Neural progenitor cell (in vitro differentiated cells): ENCODE data around the gene CD70. TPM values are rescaled to one million over a fixed set of nuclear protein-coding genes. Genes with fewer than 3 reads are reported as not detected.

ENCODE experiments used
- DNase-seq: peaks from one replicate; pipeline ENCODE4 v3.0.0-alpha.2; 2016; ENCODE audit warnings: low spot score
- H2AFZ ChIP-seq: fragments of 200-600 bp; sonication (generic); replicated peaks from 2 replicates; pipeline ENCODE4 v1.6.1; 2016; ENCODE audit warnings: antibody characterized with exemption
- H3F3A ChIP-seq: fragments of 200-600 bp; sonication (generic); 2 replicates; pipeline ENCODE4 v1.6.1; 2016; ENCODE audit warnings: antibody characterized with exemption, low read depth
- H3K27ac ChIP-seq: fragments of 200-600 bp; sonication (generic); 2 replicates; pipeline ENCODE4 v1.5.1; 2016; ENCODE audit warnings: mild to moderate bottlenecking
- H3K27me3 ChIP-seq: fragments of 200-600 bp; sonication (generic); 2 replicates; pipeline ENCODE4 v1.6.1; 2016; ENCODE audit warnings: mild to moderate bottlenecking, moderate library complexity
- H3K36me3 ChIP-seq: fragments of 200-600 bp; sonication (generic); 2 replicates; pipeline ENCODE4 v1.5.1; 2016
- H3K4me1 ChIP-seq: fragments of 200-600 bp; sonication (generic); 2 replicates; pipeline ENCODE4 v1.6.1; 2016; ENCODE audit warnings: mixed run types
- H3K4me2 ChIP-seq: fragments of 200-600 bp; sonication (generic); 2 replicates; pipeline ENCODE4 v1.6.1; 2016
- H3K4me3 ChIP-seq: fragments of 200-600 bp; sonication (generic); 2 replicates; pipeline ENCODE4 v1.5.1; 2016
- H3K79me2 ChIP-seq: fragments of 200-600 bp; sonication (generic); 2 replicates; pipeline ENCODE4 v1.6.1; 2016; ENCODE audit warnings: low read depth
- H3K9ac ChIP-seq: fragments of 200-600 bp; sonication (generic); 2 replicates; pipeline ENCODE4 v1.6.1; 2016
- H3K9me3 ChIP-seq: fragments of 200-600 bp; sonication (generic); 2 replicates; pipeline ENCODE4 v1.5.1; 2016; ENCODE audit warnings: low read depth
- H4K20me1 ChIP-seq: fragments of 200-600 bp; sonication (generic); 2 replicates; pipeline ENCODE4 v1.6.1; 2016; ENCODE audit warnings: low read depth
- H3K27ac Mint-ChIP-seq: 3 replicates; pipeline ENCODE4 v1.8.0; 2021; ENCODE audit warnings: mixed read lengths
- H3K27me3 Mint-ChIP-seq: 2 replicates; pipeline ENCODE4 v1.8.0; 2022; ENCODE audit warnings: low read depth, mild to moderate bottlenecking, inconsistent platforms, moderate library complexity, mixed read lengths; ENCODE audit not compliant: insufficient read depth
- H3K36me3 Mint-ChIP-seq: 3 replicates; pipeline ENCODE4 v1.8.0; 2021; ENCODE audit warnings: mixed read lengths
- H3K4me1 Mint-ChIP-seq: 3 replicates; pipeline ENCODE4 v1.8.0; 2021; ENCODE audit warnings: mixed read lengths
- H3K4me3 Mint-ChIP-seq: 3 replicates; pipeline ENCODE4 v1.8.0; 2021; ENCODE audit warnings: mild to moderate bottlenecking, moderate library complexity, mixed read lengths
- H3K9me3 Mint-ChIP-seq: 3 replicates; pipeline ENCODE4 v1.8.0; 2020; ENCODE audit warnings: mixed read lengths
- EZH2 ChIP-seq: fragments of 200-600 bp; sonication (generic); IDR thresholded peaks from 2 replicates; pipeline ENCODE4 v1.6.1; 2017; ENCODE audit warnings: antibody characterized with exemption, mild to moderate bottlenecking, moderate library complexity
- EZH2phosphoT487 ChIP-seq: fragments of 200-600 bp; sonication (generic); IDR thresholded peaks from 2 replicates; pipeline ENCODE4 v1.6.1; 2017; ENCODE audit warnings: antibody characterized with exemption
- total RNA-seq: library from RNA; depleted of rRNA; stranded (reverse); fragments of >200 nt; gene quantifications from 2 replicates; pipeline ENCODE4 v1.2.3, GENCODE V29; 2015; ENCODE audit warnings: low replicate concordance
- TF ChIP-seq, protein P1 (sequence below): fragments of 200-600 bp; sonication (generic); IDR thresholded peaks from 2 replicates; pipeline ENCODE4 v1.5.1; 2017; ENCODE audit warnings: antibody characterized with exemption, mild to moderate bottlenecking

The CD70 gene
- total RNA-seq, 1 donor from 2014 or later, result not detected

DNA sequence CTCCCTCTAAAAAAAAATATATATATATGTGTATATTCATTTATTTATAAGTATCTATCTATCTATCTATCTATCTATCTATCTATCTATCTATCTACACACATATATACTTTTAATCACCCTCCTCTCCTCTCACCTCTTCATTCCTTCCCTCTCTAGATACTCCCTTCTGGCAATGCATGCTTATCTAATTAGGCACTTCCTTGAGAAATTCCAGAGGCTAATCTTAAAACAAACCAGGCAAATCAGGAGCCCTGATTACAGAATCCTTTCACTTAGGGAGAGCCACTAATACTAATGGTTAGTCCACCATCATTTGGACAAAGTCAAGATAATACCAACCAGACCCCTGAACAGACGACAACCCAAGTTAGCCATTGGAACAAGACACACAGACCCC, 17.6 kb downstream of the CD70 start:
- H3K36me3 Mint-ChIP-seq, result no peaks in the 10 kb centered on the region
- Histone ChIP-seq H4K20me1 (no peaks in the 10 kb centered on the region), H3K4me2 (no peak overlapping the region), H3K27ac (no peak overlapping the region), H3K4me3 (no peak overlapping the region), H2AFZ (no peak overlapping the region), H3K9me3 (no peaks in the 10 kb centered on the region), H3K4me1 (no peaks in the 10 kb centered on the region), H3K79me2 (no peaks in the 10 kb centered on the region), H3K27me3 (no peaks in the 10 kb centered on the region), H3K36me3 (no peaks in the 10 kb centered on the region), H3K9ac (no peak overlapping the region), H3F3A (no peaks in the 10 kb centered on the region)
- H3K4me1 Mint-ChIP-seq, result no peaks in the 10 kb centered on the region
- TF ChIP-seq EZH2phosphoT487 (no peak), EZH2 (no peak)
- TF ChIP-seq, protein P1, sequence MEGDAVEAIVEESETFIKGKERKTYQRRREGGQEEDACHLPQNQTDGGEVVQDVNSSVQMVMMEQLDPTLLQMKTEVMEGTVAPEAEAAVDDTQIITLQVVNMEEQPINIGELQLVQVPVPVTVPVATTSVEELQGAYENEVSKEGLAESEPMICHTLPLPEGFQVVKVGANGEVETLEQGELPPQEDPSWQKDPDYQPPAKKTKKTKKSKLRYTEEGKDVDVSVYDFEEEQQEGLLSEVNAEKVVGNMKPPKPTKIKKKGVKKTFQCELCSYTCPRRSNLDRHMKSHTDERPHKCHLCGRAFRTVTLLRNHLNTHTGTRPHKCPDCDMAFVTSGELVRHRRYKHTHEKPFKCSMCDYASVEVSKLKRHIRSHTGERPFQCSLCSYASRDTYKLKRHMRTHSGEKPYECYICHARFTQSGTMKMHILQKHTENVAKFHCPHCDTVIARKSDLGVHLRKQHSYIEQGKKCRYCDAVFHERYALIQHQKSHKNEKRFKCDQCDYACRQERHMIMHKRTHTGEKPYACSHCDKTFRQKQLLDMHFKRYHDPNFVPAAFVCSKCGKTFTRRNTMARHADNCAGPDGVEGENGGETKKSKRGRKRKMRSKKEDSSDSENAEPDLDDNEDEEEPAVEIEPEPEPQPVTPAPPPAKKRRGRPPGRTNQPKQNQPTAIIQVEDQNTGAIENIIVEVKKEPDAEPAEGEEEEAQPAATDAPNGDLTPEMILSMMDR, result no peak
- no peaks in the 10 kb centered on the region for H3K9me3 Mint-ChIP-seq
- no peak overlapping the region for H3K27ac Mint-ChIP-seq
- no peak for DNase-seq
- H3K27me3 Mint-ChIP-seq, result peaks cover under 1% of the 10 kb centered on the region
- H3K4me3 Mint-ChIP-seq, result no peak overlapping the region

DNA sequence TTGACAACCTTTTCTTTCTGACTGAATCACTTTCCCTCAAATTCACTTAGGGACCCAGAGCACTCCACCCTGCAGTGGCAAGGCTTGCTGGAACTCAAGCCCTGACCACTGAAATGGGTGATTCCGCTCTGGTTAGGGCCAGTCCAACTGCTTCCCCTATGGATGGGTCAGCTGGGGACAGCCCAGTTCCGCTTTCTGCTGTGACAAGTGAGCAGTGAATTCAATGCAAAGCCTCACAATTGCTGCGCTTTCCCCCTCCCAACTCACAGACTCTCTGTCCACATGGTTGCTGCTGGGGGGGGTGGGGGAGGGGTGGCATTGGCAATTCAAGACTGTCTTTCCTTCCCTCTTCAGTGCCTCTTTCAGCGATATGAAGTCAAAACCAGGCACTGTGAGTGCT, 18.7 kb downstream of the CD70 start:
- Histone ChIP-seq H2AFZ (no peak overlapping the region), H4K20me1 (no peaks in the 10 kb centered on the region), H3K27me3 (no peaks in the 10 kb centered on the region), H3K9ac (no peak overlapping the region), H3K79me2 (no peaks in the 10 kb centered on the region), H3K27ac (no peak overlapping the region), H3K4me1 (no peaks in the 10 kb centered on the region), H3K36me3 (no peaks in the 10 kb centered on the region), H3F3A (no peaks in the 10 kb centered on the region), H3K4me2 (no peak overlapping the region), H3K9me3 (no peaks in the 10 kb centered on the region), H3K4me3 (no peak overlapping the region)
- Mint-ChIP-seq H3K27ac (no peak overlapping the region), H3K9me3 (no peaks in the 10 kb centered on the region), H3K36me3 (no peaks in the 10 kb centered on the region), H3K27me3 (peaks cover 3% of the 10 kb centered on the region), H3K4me3 (no peak overlapping the region), H3K4me1 (no peaks in the 10 kb centered on the region)
- DNase-seq, result no peak
- no peak for TF ChIP-seq EZH2phosphoT487
- no peak for TF ChIP-seq EZH2
- TF ChIP-seq, protein P1, result no peak

DNA sequence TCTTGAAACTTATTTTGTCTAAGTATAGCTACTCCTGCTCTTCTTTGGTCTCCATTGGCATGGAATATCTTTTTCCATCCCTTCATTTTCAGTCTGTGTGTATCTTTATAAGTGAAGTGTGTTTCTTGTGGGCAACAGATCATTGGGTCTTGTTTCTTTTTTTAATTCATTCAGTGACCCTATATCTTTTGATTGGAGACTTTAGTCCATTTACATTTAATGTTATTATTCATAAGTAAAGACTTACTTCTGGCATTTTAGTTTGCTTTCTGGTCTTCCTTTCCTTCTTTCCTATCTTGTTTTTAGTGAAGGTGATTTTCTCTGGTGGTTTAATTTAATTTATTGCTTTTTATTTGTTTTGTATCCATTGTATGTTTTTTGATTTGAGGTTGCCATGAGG, 19.8 kb downstream of the CD70 start:
- Histone ChIP-seq H3K27ac (no peak overlapping the region), H2AFZ (no peak overlapping the region), H3F3A (no peaks in the 10 kb centered on the region), H3K27me3 (no peaks in the 10 kb centered on the region), H3K4me2 (no peak overlapping the region), H3K79me2 (no peaks in the 10 kb centered on the region), H3K4me3 (no peak overlapping the region), H3K9me3 (no peaks in the 10 kb centered on the region), H3K4me1 (no peaks in the 10 kb centered on the region), H3K9ac (no peak overlapping the region), H4K20me1 (no peaks in the 10 kb centered on the region), H3K36me3 (no peaks in the 10 kb centered on the region)
- no peaks in the 10 kb centered on the region for H3K36me3 Mint-ChIP-seq
- peaks cover 7% of the 10 kb centered on the region for H3K27me3 Mint-ChIP-seq
- no peak for DNase-seq
- TF ChIP-seq, protein P1, result no peak
- TF ChIP-seq EZH2phosphoT487 (no peak), EZH2 (no peak)
- H3K9me3 Mint-ChIP-seq, result no peaks in the 10 kb centered on the region
- H3K27ac Mint-ChIP-seq, result no peak overlapping the region
- no peaks in the 10 kb centered on the region for H3K4me1 Mint-ChIP-seq
- no peak overlapping the region for H3K4me3 Mint-ChIP-seq

DNA sequence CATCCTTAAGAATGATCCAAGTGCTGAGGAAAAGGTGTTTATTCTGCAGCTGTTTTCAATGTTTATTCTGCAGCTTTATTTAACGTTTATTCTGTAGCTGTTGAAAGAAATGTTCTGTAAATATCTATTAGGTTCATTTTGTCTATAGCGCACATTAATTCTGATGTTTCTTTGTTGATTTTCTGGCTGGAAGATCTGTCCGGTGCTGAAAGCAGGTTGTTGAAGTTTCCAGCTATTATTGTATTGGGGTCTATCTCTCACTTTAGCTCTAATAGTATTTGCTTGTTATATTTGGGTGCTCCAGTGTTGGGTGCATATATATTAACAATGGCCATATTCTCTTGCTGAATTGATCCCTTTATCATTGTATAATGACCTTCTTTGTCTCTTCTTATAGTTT, 20.2 kb downstream of the CD70 start:
- Histone ChIP-seq H3K9me3 (no peaks in the 10 kb centered on the region), H4K20me1 (no peaks in the 10 kb centered on the region)
- H3K9me3 Mint-ChIP-seq, result no peaks in the 10 kb centered on the region

More for the DNA sequence above, 20.2 kb downstream of the CD70 start:
- Histone ChIP-seq H3K27ac (no peak overlapping the region), H3F3A (no peaks in the 10 kb centered on the region), H3K36me3 (no peaks in the 10 kb centered on the region), H3K27me3 (no peaks in the 10 kb centered on the region), H3K4me3 (no peak overlapping the region), H3K4me1 (no peaks in the 10 kb centered on the region), H3K9ac (no peak overlapping the region), H3K4me2 (no peak overlapping the region), H2AFZ (no peak overlapping the region), H3K79me2 (no peaks in the 10 kb centered on the region)
- no peak for DNase-seq
- no peak overlapping the region for H3K27ac Mint-ChIP-seq
- H3K4me1 Mint-ChIP-seq, result no peaks in the 10 kb centered on the region
- no peak overlapping the region for H3K4me3 Mint-ChIP-seq
- no peaks in the 10 kb centered on the region for H3K36me3 Mint-ChIP-seq
- no peak for TF ChIP-seq EZH2phosphoT487
- TF ChIP-seq, protein P1, result no peak
- TF ChIP-seq EZH2, result no peak
- H3K27me3 Mint-ChIP-seq, result peaks cover 7% of the 10 kb centered on the region
